GM19372 (cell line): ENCODE measurements around the gene FYN.
"Not testable (repeated sequence)": the region's sequence is repeated elsewhere in the genome, so short reads cannot be mapped to it uniquely, and the experiment has no call there.

Experiments used
- ATAC-seq: cut with Tn5 transposase; IDR thresholded peaks from one replicate; pipeline ENCODE4 v1.9.1; 2021; ENCODE audit warnings: mild to moderate bottlenecking, low read depth, moderate library complexity; ENCODE audit not compliant: unreplicated experiment

Gene FYN

DNA sequence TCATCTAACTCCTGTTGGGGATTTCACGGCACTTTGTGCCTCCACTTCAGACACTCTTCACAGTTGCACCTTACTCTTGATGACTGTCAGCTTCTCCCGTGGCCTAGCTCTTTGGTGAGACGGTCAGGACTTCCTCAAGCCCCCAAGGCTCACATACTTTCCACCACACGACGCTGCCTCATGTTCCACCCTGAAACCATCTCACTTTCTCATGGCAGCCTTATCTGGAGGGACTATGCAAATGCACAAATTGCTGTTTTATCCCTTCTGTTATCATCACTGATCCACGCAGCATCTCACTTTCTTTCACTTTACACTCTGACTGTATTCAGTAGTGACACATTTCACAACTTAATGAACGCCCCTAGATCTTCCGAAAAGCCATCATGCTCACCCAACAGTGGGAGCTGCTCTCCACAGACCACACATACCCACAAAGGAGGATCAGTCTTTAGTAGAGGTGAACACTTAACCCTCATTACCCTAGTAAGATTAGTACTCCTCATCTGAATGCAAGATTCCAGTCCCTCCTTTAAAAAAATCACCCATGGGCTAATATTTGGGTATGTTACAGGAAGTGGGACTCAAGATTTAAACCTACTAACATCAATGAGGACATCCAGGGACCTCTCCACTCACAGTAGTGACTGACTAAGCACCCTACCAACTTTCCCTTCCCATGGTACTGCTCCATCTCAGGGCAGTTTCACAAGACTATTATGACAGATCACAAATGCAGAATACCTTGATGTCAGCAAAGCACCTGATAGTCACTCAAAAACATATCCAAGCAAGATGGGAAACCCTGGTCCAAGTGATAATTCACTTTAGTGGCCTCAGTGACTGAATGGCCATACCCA lies 35.4 kb downstream of the FYN start:
- peak; percentile 59 for ATAC-seq

DNA sequence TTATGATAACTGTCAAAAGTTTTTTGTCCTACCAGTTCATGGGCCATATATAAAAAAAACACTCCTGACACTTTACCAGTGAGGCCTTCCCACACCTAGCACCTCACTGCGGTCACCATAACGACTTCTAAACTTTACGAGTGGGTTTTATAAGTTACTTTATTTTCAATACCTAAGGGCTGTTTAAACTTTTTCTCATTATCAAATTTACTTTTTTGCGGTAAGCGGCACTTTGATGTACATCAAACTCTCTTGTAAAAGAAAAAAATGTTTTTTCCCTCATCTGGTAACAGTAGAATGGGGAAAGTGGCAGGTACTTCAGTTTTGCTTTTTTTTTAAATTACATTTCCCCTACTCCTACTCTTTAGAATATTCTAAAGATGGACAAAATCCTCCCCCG lies 36.2 kb downstream of the FYN start:
- ATAC-seq = no peak

- no peak for ATAC-seq
Observed at GRCh38 chr6:111835807-111836206, 37.4 kb downstream of the FYN start.

GRCh38 chr6:111835398-111835797 lies 37.9 kb downstream of the FYN start:
- not testable (repeated sequence) for ATAC-seq

GRCh38 chr6:111834356-111834755 lies 38.9 kb downstream of the FYN start:
- ATAC-seq = no peak

- peak; percentile 44 for ATAC-seq
Observed at GRCh38 chr6:111832833-111833418, 40.3 kb downstream of the FYN start.

GRCh38 chr6:111831408-111831807 lies 41.8 kb downstream of the FYN start:
- ATAC-seq = no peak

DNA sequence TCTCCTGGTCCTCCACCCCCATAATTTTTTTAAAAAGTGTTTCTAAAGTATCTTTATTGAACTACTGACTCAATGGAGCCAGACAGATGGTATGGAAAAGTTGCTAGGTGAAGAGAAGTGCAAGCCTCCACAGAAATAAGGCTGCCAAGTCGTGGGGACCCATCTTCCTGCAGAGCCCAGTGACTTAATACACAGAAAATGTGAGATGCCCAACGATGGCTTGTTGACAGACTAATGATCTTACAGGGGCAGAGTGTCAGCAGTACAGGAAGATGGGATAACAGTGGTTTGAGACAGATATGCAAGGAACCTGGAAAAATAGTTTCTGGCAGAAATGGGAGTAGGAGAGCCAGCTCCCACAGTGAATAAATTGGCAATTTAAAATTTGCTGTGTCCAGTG lies 43.3 kb downstream of the FYN start:
- ATAC-seq = no peak

DNA sequence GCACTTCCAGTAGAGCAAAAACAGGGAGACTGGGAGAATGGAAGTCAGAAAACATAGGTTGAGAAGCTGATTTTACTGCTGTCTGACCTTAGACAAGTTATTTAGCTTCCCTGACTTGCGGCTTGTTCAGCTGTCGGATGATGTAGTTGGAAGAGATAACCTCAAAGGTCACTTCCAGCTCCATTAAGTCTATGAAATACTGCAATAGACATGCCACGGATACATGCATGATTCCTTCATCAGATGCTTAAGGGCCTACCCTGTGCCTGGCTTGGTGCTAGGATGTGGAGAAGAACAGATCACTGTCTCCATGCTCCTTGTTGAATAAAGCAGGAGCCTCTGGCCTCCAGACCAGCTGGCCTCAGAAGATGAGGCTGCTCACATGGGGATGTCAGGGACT lies 43.7 kb downstream of the FYN start:
- no peak for ATAC-seq

DNA sequence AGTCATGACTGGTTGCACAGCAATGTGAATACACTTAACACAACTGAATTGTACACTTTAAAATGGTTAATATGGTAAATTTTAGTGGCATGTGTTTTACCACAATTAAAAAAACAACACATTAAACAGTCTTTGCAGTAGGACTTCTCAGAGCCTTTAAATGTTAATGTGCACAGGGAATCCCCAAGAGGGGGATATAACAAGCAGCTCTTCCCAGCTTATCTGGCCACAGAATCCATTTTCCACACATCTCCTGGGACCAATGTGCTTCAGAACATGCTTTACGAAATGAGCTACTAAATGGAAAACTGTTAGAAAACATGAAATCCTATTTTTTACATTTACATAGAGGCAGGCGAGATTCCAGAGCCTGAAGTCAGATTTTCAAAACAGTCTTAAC lies 44.4 kb downstream of the FYN start:
- ATAC-seq = no peak

DNA sequence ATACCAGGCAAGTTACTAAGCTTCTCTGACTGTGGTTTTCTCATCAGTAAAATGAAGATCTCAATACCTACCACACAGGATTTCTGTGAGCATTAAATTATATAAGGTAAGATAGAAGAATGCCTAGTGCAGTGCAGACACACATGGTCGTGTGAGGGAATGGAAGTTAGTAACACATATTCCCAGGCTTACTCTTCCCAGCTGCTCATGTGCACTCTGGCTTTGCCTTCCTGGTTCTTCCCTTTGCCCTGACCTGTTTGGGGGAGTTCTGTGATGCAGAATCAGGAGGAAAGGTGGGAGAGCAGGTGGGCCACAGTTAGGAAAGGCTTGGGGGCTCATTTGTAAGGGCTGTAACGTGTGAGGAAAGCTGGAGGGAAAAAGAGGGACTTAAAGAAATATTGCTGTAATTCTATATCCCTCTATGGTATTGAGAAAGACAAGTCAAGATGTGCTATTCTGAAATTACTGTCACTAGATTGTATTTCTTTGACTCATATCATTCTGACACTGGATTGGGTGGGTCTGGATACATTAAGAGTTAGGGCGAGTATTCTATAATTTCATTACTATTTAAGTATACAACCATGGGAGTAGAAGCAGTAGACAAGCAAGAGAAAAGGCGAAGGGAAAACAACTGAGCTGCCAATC lies 47.7 kb downstream of the FYN start:
- ATAC-seq = no peak

DNA sequence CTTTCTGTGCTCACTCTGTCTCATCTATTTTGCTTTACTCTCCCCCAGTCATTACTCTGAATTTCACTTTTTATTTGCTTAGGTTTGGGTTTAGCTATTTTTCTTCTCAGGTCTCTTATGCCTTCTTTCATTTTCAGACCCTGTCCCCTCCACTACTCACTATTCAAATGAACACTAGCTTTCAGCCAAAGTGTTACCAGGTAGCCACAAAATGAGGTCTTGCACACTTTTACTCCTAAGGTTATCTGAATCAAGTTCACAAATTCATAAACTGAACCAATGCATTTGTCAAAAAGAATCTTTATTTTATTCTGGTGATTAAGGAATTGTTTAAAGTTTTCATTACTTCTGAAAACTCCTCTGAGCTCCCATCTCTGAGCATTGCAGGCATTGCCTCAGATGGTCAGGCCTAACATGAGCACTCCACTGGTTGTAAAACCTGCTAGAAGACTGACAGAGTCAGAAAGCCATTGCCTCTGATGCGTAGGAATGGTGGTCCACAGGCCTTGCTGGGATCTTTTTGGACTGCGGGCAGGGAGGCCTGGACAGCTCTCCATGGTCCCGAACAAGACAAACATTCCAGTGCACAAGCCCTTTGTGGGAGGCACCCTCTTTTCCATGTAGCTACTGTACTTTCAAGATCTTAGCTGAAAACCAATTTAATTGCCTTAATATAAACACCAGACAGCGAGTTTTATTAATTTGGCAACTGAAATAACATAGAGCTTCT lies 48.5 kb downstream of the FYN start:
- ATAC-seq = peak; percentile 75

DNA sequence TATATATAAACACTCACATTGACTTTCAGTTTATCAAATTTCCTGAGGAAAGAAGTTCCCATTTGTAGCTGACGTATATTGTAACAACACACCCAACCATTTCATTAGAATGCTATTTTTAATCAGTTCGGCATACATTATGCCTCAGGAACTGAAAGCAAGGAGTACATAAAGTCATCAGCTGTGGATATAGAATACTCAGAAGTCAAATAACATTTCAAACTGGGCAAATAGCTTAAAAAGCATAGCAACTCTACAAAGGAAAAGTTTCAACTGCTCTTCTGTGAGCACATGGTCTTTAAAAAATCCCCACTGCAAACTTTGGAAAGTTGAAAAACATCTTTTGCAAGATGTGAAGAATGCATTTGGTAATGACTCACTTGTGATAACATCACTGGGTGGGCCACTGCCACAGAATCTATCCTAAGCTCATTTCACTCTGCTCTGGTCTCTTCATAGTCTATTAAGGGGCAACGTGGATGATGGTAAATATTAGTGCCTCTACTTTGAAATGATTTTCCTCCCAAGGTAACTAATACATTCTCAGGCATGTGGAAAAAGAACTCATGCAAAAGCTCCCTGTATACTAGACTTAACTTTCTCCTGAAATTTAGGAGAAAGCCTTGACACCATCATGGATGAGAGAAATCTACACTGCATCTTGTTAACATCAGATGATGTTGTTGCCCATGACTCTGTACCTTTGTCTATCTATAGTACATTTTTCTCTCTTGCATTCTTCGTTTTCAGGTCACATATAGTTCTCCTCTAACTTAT lies 49.2 kb downstream of the FYN start:
- no peak for ATAC-seq

DNA sequence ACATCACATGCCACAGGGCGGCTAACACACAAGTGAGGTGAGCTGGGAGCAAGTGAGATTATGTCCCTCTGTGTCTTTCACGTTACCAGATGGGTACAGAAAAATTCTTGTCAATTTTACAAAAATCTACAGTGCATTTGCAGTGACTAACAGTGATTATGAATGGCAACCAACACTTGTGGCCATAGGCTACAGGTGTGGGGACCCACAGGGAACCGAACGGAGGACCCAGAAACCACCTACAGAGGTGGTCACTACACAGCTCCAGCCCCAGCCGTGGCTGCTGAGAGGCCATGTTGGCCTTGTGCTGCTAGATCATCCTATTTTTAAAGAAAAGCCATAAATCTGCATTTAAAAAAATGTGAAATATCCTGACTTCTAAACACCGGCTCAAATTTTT lies 50.2 kb downstream of the FYN start:
- no peak for ATAC-seq

- ATAC-seq = no peak
Observed at GRCh38 chr6:111819458-111819857, 53.8 kb downstream of the FYN start.

GRCh38 chr6:111818539-111819226 lies 54.6 kb downstream of the FYN start:
- ATAC-seq = no peak

- ATAC-seq = no peak
Observed at GRCh38 chr6:111817451-111818120, 55.7 kb downstream of the FYN start.

- ATAC-seq = no peak
Observed at GRCh38 chr6:111813677-111814310, 59.5 kb downstream of the FYN start.

DNA sequence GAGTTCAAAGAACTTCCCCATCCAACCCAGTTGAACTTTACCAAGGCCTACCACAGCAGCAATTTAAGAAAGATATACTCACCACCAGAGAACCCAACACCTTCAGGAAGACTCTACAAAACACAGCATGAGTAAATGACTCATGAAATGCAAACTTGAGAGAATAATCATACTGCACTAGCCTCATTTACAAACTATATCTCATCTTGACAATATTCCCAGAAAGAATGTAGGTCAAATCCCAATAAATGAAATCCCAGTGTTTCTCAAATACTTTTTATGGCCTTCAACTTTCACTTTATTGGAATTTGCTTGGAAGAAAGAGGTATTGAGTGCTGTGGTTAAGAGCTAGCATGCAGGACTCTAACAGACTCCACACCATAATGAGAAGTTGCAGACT lies 60.0 kb downstream of the FYN start:
- ATAC-seq = no peak
